ENCODE measurements around the gene STARD8.

Gene STARD8

GRCh38 chrX:68751372-68751771, 103.9 kb downstream of the STARD8 start:
- no peak for DNase-seq (ENCODE audit: low read depth)

DNA sequence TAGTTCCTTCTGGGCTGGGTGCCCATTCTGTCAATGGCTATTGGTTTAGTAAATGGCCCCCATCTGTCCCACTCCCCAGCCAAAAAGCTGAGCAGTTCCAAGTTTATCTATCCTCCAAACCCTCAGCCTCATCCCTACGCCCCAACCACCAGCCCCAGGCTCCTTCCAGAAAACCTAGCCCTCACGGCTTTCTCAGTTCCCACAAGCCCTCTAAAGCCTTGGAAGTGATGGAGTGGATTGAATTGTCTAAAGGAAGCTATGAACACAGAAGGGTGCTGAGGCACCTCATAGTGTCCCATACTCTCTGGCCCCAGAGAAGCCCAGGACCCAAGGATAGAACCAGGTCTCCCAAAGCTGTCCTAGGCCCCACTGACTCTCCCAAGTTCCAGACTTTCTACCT, 105.8 kb downstream of the STARD8 start:
- DNase-seq (ENCODE audit: low read depth) = no peak

GRCh38 chrX:68754406-68754805, 106.9 kb downstream of the STARD8 start:
- no peak for DNase-seq (ENCODE audit: low read depth)

DNA sequence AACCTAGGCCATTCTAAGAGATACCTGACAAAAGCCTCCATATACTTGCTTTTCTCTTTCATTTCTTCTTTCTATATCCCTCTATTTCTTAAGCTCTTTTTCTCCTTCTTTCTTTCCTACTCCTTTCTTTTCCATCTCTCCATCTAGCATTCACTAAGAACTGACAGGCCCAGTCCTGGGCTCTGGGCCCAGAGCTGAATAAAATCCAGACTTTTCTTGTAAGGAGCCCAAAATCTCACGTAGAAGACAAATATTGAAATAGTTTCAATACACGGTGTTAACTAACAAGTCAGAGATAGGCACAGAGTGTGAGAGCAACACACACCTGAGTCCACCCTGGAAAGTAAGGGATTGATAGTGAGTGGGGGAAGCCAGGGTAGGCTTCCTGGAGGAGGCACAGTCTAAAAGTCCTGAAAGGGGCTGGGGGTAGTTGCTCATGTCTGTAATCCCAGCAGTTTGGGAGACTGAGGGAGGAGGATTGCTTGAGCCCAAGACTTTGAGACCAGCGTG, 108.2 kb downstream of the STARD8 start:
- DNase-seq (ENCODE audit: low read depth) = no peak

- no peak for DNase-seq (ENCODE audit: low read depth)
Observed at GRCh38 chrX:68757331-68757730, 109.9 kb downstream of the STARD8 start.

DNA sequence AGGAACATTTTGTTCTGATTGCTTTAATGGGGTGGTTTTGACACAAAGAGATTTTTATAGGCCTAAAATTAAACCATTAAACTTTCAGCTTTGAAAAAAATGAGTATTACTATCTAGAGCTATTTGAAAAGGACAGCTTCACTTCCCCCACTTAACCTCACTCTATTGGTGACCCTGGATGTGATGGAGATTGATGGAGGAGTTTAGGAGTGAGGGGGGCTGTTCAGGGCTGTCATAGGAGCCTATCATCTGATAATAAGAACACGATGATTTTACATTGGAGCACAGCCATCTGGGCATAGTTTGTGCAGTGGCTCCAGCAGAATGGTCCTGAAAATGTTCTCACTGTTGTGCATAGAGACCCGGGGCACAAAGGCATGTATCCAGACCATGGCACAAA, 110.3 kb downstream of the STARD8 start:
- no peak for DNase-seq (ENCODE audit: low read depth)

DNA sequence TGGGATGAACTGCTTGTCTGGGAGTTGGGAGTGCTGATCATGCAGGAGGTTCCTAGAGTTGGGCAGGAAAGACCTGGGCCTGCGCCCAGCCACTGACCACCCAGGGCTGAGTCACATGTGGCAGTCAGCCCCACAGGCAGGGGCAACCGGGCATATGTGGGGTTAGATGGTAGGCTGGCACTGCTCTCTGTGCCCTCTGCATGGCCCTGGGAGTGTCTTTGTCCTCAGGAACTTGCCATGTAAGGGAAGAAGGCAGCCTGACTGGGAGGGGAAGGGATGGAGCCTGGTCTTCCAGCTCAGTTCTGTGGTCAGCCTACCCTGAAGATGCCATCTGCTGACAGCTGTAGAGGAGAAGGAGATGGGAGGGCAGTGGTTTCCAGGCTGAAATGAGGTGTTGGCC, 111.2 kb downstream of the STARD8 start:
- no peak for DNase-seq (ENCODE audit: low read depth)

DNA sequence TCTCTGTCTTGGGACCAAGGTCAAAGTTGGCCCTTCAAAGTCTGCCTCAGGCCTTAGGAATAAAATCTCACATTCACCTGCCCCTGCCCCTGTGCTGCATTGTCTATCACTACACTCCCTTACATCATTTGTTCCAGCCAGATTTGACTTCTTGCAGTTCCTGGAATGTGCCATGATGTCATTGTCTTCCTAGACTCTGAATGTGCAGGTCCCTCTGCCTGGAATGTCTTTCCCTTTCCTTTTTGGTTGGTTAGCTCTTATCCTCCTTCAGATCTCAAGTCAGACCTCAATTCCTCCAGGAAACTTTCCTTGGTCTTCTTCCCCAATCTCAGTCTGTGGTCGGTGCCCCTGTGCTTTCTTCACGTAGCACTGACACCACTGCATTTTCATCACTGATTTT, 113.6 kb downstream of the STARD8 start:
- DNase-seq (ENCODE audit: low read depth) = no peak

GRCh38 chrX:68762766-68763165, 115.3 kb downstream of the STARD8 start:
- DNase-seq (ENCODE audit: low read depth) = no peak

GRCh38 chrX:68763481-68763880, 116.0 kb downstream of the STARD8 start:
- no peak for DNase-seq (ENCODE audit: low read depth)

Measured in ELR (cell line).